Measurements from ENCODE around the gene DZIP3. TPM values are rescaled to one million over a fixed set of nuclear protein-coding genes. Genes with fewer than 3 reads are reported as not detected.

The DZIP3 gene
- total and polyA plus RNA-seq, 2 of the 8 experiments (the other 6 are each of a cell fraction or from before 2014, with no cell fraction given) = 10.4 to 24.3 TPM

DNA sequence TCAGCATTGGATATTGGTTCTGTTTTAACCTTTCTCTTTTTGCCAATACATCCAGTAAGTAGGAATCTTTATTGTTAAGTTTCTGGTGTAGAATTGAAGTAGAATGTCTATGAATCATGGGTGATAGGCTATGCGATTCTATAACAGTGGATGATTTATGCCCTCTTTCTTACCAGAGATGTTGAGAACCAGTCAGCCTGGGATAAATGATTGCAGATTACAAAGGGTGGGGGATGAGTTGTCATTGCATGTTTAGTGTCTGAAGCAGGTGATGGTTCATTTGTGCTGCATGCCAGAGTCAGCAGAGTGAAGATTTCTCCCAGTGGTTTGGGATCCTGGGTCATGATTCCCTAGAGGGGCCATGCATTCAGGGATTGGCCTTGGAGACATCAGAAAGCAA lies 153.4 kb downstream of the DZIP3 start:
- Histone ChIP-seq H2BK15ac (ENCODE audit: low read length) (no peak overlapping the region), H2BK20ac (ENCODE audit: low read length) (no peak overlapping the region), H2BK120ac (replicated peaks; ENCODE audit: low read depth, low read length) (no peak overlapping the region)

More for the DNA sequence above, 153.4 kb downstream of the DZIP3 start:
- Histone ChIP-seq H2BK5ac (ENCODE audit: low read depth, low read length) (no peak overlapping the region), H4K20me1 (replicated peaks in 1 of 2; ENCODE audit: control insufficient read depth in 1 of 2, insufficient read depth in 2 of 2, low read length in 2 of 2) (no peaks in the 10 kb centered on the region), H3K36me3 (ENCODE audit: control insufficient read depth in 2 of 4, insufficient read depth in 4 of 4, low read length in 3 of 4) (no peaks in the 10 kb centered on the region), H3K23me2 (ENCODE audit: low read depth, low read length) (no peaks in the 10 kb centered on the region), H3K4ac (replicated peaks; ENCODE audit: insufficient read length, low read depth, low read length) (no peak overlapping the region), H4K8ac (ENCODE audit: extremely low read depth, insufficient read depth, low read length) (no peak overlapping the region), H3K9me3 (ENCODE audit: insufficient read depth in 2 of 2, low read depth in 1 of 2, low read length in 1 of 2) (no peaks in the 10 kb centered on the region), H3K4me1 (replicated peaks in 1 of 4; ENCODE audit: control insufficient read depth in 3 of 4, insufficient read depth in 4 of 4, low read length in 3 of 4) (no peaks in the 10 kb centered on the region), H3K4me3 (ENCODE audit: extremely low read depth in 1 of 4, insufficient read depth in 2 of 4, low read depth in 3 of 4, low read length in 4 of 4) (no peak overlapping the region), H4K5ac (ENCODE audit: insufficient read length, low read depth, low read length) (no peak overlapping the region), H3K23ac (ENCODE audit: insufficient read length) (no peak overlapping the region), H2BK12ac (ENCODE audit: low read depth, low read length) (no peak overlapping the region), H3K27ac (ENCODE audit: low read depth, low read length) (no peak overlapping the region), H3K4me2 (ENCODE audit: insufficient read depth in 1 of 2, low read depth in 2 of 2, low read length in 2 of 2) (no peak overlapping the region), H2AK5ac (ENCODE audit: low read depth, low read length) (no peak overlapping the region), H3K56ac (replicated peaks; ENCODE audit: insufficient read length, low read depth, low read length) (no peak overlapping the region), H2AFZ (ENCODE audit: low read length) (no peak overlapping the region), H4K91ac (replicated peaks; ENCODE audit: insufficient read length, low read length) (no peak overlapping the region), H3K9ac (replicated peaks in 1 of 4; ENCODE audit: extremely low read depth in 1 of 4, low read depth in 3 of 4, low read length in 3 of 4) (no peak overlapping the region), H3K14ac (ENCODE audit: insufficient read length) (no peak overlapping the region), H3K27me3 (replicated peaks in 1 of 4; ENCODE audit: control insufficient read depth in 3 of 4, extremely low read depth in 1 of 4, insufficient read depth in 3 of 4, low read length in 3 of 4) (no peaks in the 10 kb centered on the region), H3K79me2 (ENCODE audit: control insufficient read depth in 1 of 2, insufficient read depth in 2 of 2, low read length in 2 of 2) (no peaks in the 10 kb centered on the region), H3K79me1 (ENCODE audit: low read depth, low read length) (no peaks in the 10 kb centered on the region), H3K18ac (ENCODE audit: extremely low read depth, low read length) (no peak overlapping the region)
- WGBS, 2 experiments (ENCODE audit: extremely low coverage in 1 of 2, insufficient coverage in 1 of 2, insufficient read length in 1 of 2, insufficient replicate concordance in 2 of 2, low coverage in 1 of 2, low lambda C conversion rate in 2 of 2, missing lambda C conversion rate in 1 of 2) = 88% methylated on average over 1 of the region's 1 CpG; no CpG with 5 or more reads in 1 of the 2 experiments
- CTCF ChIA-PET (ENCODE audit: partially characterized antibody) = no interaction called here
- FAIRE-seq (no peak), DNase-seq (ENCODE audit: low read depth in 1 of 2, low spot score in 2 of 2) (no peak)
- POLR2A ChIA-PET (ENCODE audit: partially characterized antibody) = no interaction called here
- TF ChIP-seq POU5F1 (IDR thresholded peaks at IDR 0.05; ENCODE audit: low read depth, low read length) = no peak
- TF ChIP-seq TCF12 (IDR thresholded peaks at IDR 0.05; ENCODE audit: low read depth, low read length) = no peak
- TF ChIP-seq GABPA (IDR thresholded peaks at IDR 0.05; ENCODE audit: borderline replicate concordance, insufficient read depth, low read length) = no peak

Small RNAs within 50 kb of the gene (small RNA-seq; reads per million reads assigned to genes)
- gene AC092185.1 (ENCODE audit: insufficient read depth) = not detected
- not detected for gene RF00156 (ENCODE audit: insufficient read depth)

Other genes with a start within 250 kb of the DZIP3 start
- 0.10 TPM in 1 of 2 replicates, not detected in the other for gene MYH15, start 79.1 kb upstream of the DZIP3 start, total RNA-seq (2021; fragmentation: NEBNext Ultra II Directional; extraction: Animal tissue kit (Norgen Biotek cat#: 25700))
- under 0.01 TPM in 1 of 2 replicates, not detected in the other for gene MYH15, start 79.1 kb upstream of the DZIP3 start, polyA plus RNA-seq (2011; rRNA removed)
- gene CIP2A, start 284 bp upstream of the DZIP3 start, total RNA-seq (2021; fragmentation: NEBNext Ultra II Directional; extraction: Animal tissue kit (Norgen Biotek cat#: 25700)) = 38.0 and 39.6 TPM in 2 replicates
- gene CIP2A, start 284 bp upstream of the DZIP3 start, polyA plus RNA-seq (2011; rRNA removed) = 11.2 and 11.9 TPM in 2 replicates
- gene RETNLB, start 167.7 kb downstream of the DZIP3 start, total RNA-seq (2021; fragmentation: NEBNext Ultra II Directional; extraction: Animal tissue kit (Norgen Biotek cat#: 25700)) = not detected in 2 replicates
- not detected in 2 replicates for gene RETNLB, start 167.7 kb downstream of the DZIP3 start, polyA plus RNA-seq (2011; rRNA removed)
- gene TRAT1, start 233.1 kb downstream of the DZIP3 start, total RNA-seq (2021; fragmentation: NEBNext Ultra II Directional; extraction: Animal tissue kit (Norgen Biotek cat#: 25700)) = not detected in 2 replicates
- not detected in 2 replicates for gene TRAT1, start 233.1 kb downstream of the DZIP3 start, polyA plus RNA-seq (2011; rRNA removed)

Measured in H1 (cell line).